Caco-2 (cell line): Measurements from ENCODE around the gene KLHL5. TPM values are rescaled to one million over a fixed set of nuclear protein-coding genes. Genes with fewer than 3 reads are reported as not detected.

Source experiments
- Bru-seq: library from RNA; stranded (reverse); fragments of 400-500 nt; gene quantifications from one replicate; lab custom pipeline; 2021; lab: Mats Ljungman, UMichigan
- BruChase-seq, 2 experiments: library from RNA; stranded (reverse); fragments of 400-500 nt; gene quantifications; one replicate each; lab custom pipeline; 2021; lab: Mats Ljungman, UMichigan
- BruUV-seq: library from RNA; stranded (reverse); fragments of 400-500 nt; replicated peaks from 2 replicates; lab custom pipeline; 2021; lab: Mats Ljungman, UMichigan
- CTCF ChIA-PET: fragments of 300-600 bp; sonication (Branson Sonifier 250); formaldehyde crosslinking; loops from one replicate; lab custom pipeline; 2022; ENCODE audit warnings: antibody characterized with exemption; lab: Charles Lee
- POLR2A ChIA-PET: fragments of 300-600 bp; sonication (Branson Sonifier 250); formaldehyde crosslinking; loops from one replicate; lab custom pipeline; 2022; ENCODE audit warnings: antibody characterized with exemption; lab: Charles Lee
- DNase-seq, 2 experiments: peaks; one replicate each; pipeline versions ENCODE4 v3.0.0 to v3.0.0-alpha.2; 2020 to 2022
- H3K27me3 ChIP-seq: replicated peaks from 2 replicates; pipeline ENCODE4 v1.6.0; 2011; ENCODE audit warnings: low read length; ENCODE audit not compliant: control insufficient read depth, insufficient read depth
- H3K36me3 ChIP-seq: 2 replicates; pipeline ENCODE4 v1.5.1; 2011; ENCODE audit warnings: low read length; ENCODE audit not compliant: control insufficient read depth, insufficient read depth
- H3K4me1 ChIP-seq: fragments of 250-450 bp; sonication (Bioruptor Pico); 2 replicates; pipeline ENCODE4 v1.5.1; 2020; ENCODE audit warnings: mild to moderate bottlenecking
- H3K4me3 ChIP-seq: 2 replicates; pipeline ENCODE4 v1.5.1; 2011; ENCODE audit warnings: low read depth, mild to moderate bottlenecking, control low read depth, low read length
- H3K9me3 ChIP-seq: fragments of 250-450 bp; sonication (Bioruptor Pico); 2 replicates; pipeline ENCODE4 v1.5.1; 2020; ENCODE audit warnings: mild to moderate bottlenecking, moderate library complexity
- H3K27ac Mint-ChIP-seq: one replicate; pipeline ENCODE4 v1.8.0; 2022; ENCODE audit warnings: mixed read lengths; ENCODE audit not compliant: unreplicated experiment
- H3K27me3 Mint-ChIP-seq: one replicate; pipeline ENCODE4 v1.8.0; 2022; ENCODE audit warnings: mixed read lengths; ENCODE audit not compliant: insufficient read depth, unreplicated experiment
- H3K36me3 Mint-ChIP-seq: one replicate; pipeline ENCODE4 v1.8.0; 2022; ENCODE audit warnings: mild to moderate bottlenecking, mixed read lengths; ENCODE audit not compliant: insufficient read depth, unreplicated experiment
- H3K4me1 Mint-ChIP-seq: one replicate; pipeline ENCODE4 v1.8.0; 2022; ENCODE audit warnings: low read depth, mixed read lengths; ENCODE audit not compliant: unreplicated experiment
- H3K4me3 Mint-ChIP-seq: one replicate; pipeline ENCODE4 v1.8.0; 2022; ENCODE audit warnings: mild to moderate bottlenecking, moderate library complexity, mixed read lengths; ENCODE audit not compliant: unreplicated experiment
- H3K9me3 Mint-ChIP-seq: one replicate; pipeline ENCODE4 v1.8.0; 2022; ENCODE audit warnings: mixed read lengths; ENCODE audit not compliant: unreplicated experiment
- intact Hi-C: fragments of 100-400 bp; cut with micrococcal nuclease; formaldehyde crosslinking; loops from one replicate; pipeline ENCODE4 v1.10.0; 2022; ENCODE audit not compliant: unreplicated experiment
- long read RNA-seq: library from polyadenylated mRNA; stranded (forward); transcript quantifications from one replicate; pipeline ENCODE4 v2.0.0, GENCODE V29; 2022
- total RNA-seq: library from RNA; stranded (reverse); gene quantifications from 2 replicates; pipeline ENCODE4 v1.2.3, GENCODE V29; 2022
- TF ChIP-seq, protein P1 (sequence below), 2 experiments: fragments of 200-600 bp in 1 of 2; IDR thresholded peaks; 1 replicate in 1 of 2; 2 replicates in 1 of 2; pipeline versions ENCODE4 v1.5.1 to v1.8.0; 2011 to 2022; ENCODE audit warnings: antibody characterized with exemption in 1 of 2, control low read depth in 1 of 2, inconsistent platforms in 1 of 2, low read depth in 1 of 2, low read length in 1 of 2, mild to moderate bottlenecking in 1 of 2, moderate library complexity in 1 of 2; ENCODE audit not compliant: insufficient read depth in 1 of 2, severe bottlenecking in 1 of 2, unreplicated experiment in 1 of 2

Gene KLHL5
- 74.6 and 96.5 TPM in 2 replicates for total RNA-seq
- percentile 90 among the genes with signal in this experiment for Bru-seq, nascent RNA
- percentile 85 among the genes with signal in this experiment for BruChase-seq, experiment 1, labeled RNA remaining after a 2-hour chase
- percentile 91 among the genes with signal in this experiment for BruChase-seq, experiment 2, labeled RNA remaining after a 6-hour chase
- long read RNA-seq, transcript KLHL5-205 (11 exons, 2,926 nt) = major isoform, 138 of 207 reads
- long read RNA-seq, transcript KLHL5-201 (12 exons, 3,425 nt) = minor isoform, 5 of 207 reads
- long read RNA-seq, partial matches to known transcripts = 24 of 207 reads
- long read RNA-seq, other reads (novel, unspliced or antisense) = 40 of 207 reads

- intact Hi-C loops = no loop called here
- Histone ChIP-seq H3K27me3 (no peaks in the 10 kb centered on the region), H3K4me1 (no peaks in the 10 kb centered on the region), H3K36me3 (no peaks in the 10 kb centered on the region), H3K9me3 (no peaks in the 10 kb centered on the region), H3K4me3 (no peak within 1 kb of the TSS)
- Mint-ChIP-seq H3K9me3 (no peaks in the 10 kb centered on the region), H3K36me3 (peaks cover 6% of the 10 kb centered on the region), H3K27ac (no peak within 1 kb of the TSS), H3K27me3 (no peaks in the 10 kb centered on the region), H3K4me1 (peaks cover 8% of the 10 kb centered on the region), H3K4me3 (no peak within 1 kb of the TSS)
- no peak for DNase-seq
- TF ChIP-seq, protein P1, sequence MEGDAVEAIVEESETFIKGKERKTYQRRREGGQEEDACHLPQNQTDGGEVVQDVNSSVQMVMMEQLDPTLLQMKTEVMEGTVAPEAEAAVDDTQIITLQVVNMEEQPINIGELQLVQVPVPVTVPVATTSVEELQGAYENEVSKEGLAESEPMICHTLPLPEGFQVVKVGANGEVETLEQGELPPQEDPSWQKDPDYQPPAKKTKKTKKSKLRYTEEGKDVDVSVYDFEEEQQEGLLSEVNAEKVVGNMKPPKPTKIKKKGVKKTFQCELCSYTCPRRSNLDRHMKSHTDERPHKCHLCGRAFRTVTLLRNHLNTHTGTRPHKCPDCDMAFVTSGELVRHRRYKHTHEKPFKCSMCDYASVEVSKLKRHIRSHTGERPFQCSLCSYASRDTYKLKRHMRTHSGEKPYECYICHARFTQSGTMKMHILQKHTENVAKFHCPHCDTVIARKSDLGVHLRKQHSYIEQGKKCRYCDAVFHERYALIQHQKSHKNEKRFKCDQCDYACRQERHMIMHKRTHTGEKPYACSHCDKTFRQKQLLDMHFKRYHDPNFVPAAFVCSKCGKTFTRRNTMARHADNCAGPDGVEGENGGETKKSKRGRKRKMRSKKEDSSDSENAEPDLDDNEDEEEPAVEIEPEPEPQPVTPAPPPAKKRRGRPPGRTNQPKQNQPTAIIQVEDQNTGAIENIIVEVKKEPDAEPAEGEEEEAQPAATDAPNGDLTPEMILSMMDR (IDR thresholded peaks at IDR 0.05; ENCODE audit: insufficient read depth in 1 of 2, low read depth in 1 of 2, low read length in 1 of 2, severe bottlenecking in 1 of 2, unreplicated experiment in 1 of 2) = no peak
- ChIA-PET CTCF (no interaction called here), POLR2A (no interaction called here)
- no TSS peak for BruUV-seq
Measured at GRCh38 chr4:39062094-39062769, at the start of gene KLHL5. Gene KLHL5 (plus strand): TSS chr4:39062232. CDS start chr4:39062653, 421 bp downstream.

DNA sequence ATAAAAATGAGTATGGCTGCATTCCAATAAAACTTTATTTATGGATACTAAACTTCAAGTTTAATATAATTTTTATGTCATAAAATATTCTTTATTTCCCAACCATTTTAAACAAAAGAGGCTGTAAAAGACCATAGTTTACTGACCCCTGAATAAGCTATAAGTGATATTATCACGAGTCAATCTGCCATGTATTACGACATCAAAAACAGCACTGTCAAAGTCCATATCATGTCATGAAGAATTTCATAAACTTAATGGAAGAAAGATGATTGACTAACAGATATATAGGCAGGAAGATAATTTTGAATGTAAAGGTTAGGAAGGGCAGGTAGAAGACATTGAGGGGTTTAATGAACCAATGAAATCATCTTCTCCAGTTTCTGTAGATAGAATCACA is 48.0 kb upstream of the KLHL5 start:
- Mint-ChIP-seq H3K9me3 (peaks cover 24% of the 10 kb centered on the region), H3K4me1 (no peaks in the 10 kb centered on the region), H3K27ac (no peak overlapping the region), H3K27me3 (no peaks in the 10 kb centered on the region), H3K4me3 (no peak overlapping the region), H3K36me3 (no peaks in the 10 kb centered on the region)
- no peak overlapping the region for H3K4me3 ChIP-seq
- ChIA-PET CTCF (no interaction called here), POLR2A (no interaction called here)
- DNase-seq = no peak
- no peaks in the 10 kb centered on the region for H3K27me3 ChIP-seq
- intact Hi-C loops = no loop called here
- BruUV-seq = no TSS peak
- TF ChIP-seq, protein P1 (IDR thresholded peaks at IDR 0.05; ENCODE audit: insufficient read depth in 1 of 2, low read depth in 1 of 2, low read length in 1 of 2, severe bottlenecking in 1 of 2, unreplicated experiment in 1 of 2) = no peak
- peaks cover 7% of the 10 kb centered on the region for H3K9me3 ChIP-seq
- no peaks in the 10 kb centered on the region for H3K36me3 ChIP-seq
- no peaks in the 10 kb centered on the region for H3K4me1 ChIP-seq

DNA sequence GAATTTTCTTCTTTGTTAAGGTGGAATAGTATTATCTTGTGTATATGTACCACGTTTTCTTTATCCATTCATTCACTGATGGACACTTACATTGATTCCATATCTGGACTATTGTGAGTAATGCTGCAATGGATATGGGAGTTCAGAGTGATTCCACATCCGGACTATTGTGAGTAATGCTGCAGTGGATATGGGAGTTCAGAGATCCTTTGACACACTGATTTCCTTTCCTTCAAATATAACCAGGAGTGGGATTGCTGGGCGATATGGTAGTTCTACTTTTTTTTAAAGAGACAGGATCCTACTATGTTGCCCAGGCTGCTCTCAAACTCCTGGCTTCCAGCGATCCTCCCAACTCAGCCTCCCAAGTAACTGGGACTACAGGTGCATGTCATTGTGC is 41.9 kb upstream of the KLHL5 start:
- intact Hi-C loops = no loop called here
- H3K36me3 ChIP-seq = no peaks in the 10 kb centered on the region
- no peak overlapping the region for H3K4me3 Mint-ChIP-seq
- peaks cover 27% of the 10 kb centered on the region for H3K9me3 Mint-ChIP-seq
- H3K27me3 ChIP-seq = no peaks in the 10 kb centered on the region
- ChIA-PET POLR2A (no interaction called here), CTCF (no interaction called here)
- no peaks in the 10 kb centered on the region for H3K36me3 Mint-ChIP-seq
- no peak overlapping the region for H3K4me3 ChIP-seq
- no peak for DNase-seq
- no peaks in the 10 kb centered on the region for H3K4me1 ChIP-seq
- H3K4me1 Mint-ChIP-seq = no peaks in the 10 kb centered on the region
- H3K27me3 Mint-ChIP-seq = no peaks in the 10 kb centered on the region
- peaks cover 3% of the 10 kb centered on the region for H3K9me3 ChIP-seq
- TF ChIP-seq, protein P1 (IDR thresholded peaks at IDR 0.05; ENCODE audit: insufficient read depth in 1 of 2, low read depth in 1 of 2, low read length in 1 of 2, severe bottlenecking in 1 of 2, unreplicated experiment in 1 of 2) = no peak
- no peak overlapping the region for H3K27ac Mint-ChIP-seq
- no TSS peak for BruUV-seq
